GM18870 (cell line): ENCODE results near the gene UNKL.
A peak's percentile ranks its signal among the peaks of the same experiment; 100 is the strongest.

Experiments used
- ATAC-seq: cut with Tn5 transposase; IDR thresholded peaks from one replicate; pipeline ENCODE4 v1.9.1; 2021; ENCODE audit warnings: moderate library complexity; ENCODE audit not compliant: unreplicated experiment

UNKL gene

DNA sequence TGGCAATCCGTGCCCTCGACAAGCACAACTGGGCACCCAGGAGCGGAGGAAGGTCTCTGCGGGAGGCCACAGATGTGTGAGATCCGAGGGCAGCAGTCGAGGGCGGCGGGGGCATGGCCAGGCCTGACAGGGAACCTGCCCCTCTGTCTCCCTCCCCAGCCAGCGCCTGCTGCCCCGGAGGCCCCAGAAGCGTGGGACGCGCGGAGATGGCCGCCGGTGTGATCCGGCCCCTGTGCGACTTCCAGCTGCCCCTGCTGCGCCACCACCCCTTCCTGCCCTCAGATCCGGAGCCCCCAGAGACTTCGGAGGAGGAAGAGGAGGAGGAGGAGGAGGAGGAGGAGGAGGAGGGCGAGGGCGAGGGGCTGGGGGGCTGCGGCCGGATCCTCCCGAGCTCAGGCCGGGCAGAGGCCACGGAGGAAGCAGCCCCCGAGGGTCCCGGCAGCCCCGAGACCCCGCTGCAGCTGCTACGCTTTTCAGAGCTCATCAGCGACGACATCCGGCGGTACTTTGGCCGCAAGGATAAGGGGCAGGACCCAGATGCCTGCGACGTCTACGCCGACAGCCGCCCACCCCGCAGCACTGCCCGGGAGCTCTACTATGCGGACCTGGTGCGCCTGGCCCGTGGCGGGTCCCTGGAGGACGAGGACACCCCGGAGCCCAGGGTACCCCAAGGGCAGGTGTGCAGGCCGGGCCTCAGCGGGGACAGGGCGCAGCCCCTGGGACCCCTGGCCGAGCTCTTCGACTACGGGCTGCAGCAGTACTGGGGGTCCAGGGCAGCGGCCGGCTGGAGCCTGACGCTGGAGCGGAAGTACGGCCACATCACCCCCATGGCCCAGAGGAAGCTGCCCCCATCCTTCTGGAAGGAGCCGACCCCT lies 18.1 kb upstream of the UNKL start:
- no peak for ATAC-seq

DNA sequence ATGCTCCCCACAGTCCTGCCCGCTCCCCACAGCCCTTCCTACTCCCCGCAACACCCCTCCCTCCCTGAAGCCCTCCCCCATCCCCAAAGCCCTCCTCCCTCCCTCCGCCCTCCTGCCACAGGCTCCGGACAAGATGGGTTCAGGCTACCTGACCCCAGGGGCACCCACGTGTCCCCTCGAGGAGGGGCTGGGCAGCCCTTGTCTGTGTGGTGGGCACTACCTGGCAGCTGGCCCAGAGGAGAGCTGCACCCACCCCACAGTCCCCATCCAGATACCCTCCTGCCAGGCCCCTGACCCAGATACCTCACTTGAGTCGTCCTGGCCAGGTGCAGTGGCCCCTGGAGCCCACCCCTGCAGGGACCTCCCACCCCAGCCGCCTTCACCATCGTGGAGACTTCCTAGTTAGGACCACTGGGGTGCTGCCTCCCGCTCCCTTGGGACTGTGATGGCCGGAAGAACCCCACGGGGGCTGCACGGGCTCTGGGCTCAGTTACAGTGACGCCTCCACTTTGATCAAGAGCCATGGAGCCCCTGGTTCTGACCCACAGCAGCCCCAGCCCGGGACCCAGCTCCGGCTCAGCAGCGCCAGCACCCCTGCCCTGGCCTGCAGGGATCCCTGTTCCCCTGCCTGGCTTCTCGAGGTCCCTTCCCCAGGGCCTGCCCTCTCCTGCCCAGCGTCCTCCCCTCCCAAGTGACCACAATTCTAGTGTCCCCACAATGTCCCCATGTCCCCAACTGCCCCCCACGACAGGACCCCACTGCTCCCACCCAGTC lies 17.2 kb upstream of the UNKL start:
- no peak for ATAC-seq

DNA sequence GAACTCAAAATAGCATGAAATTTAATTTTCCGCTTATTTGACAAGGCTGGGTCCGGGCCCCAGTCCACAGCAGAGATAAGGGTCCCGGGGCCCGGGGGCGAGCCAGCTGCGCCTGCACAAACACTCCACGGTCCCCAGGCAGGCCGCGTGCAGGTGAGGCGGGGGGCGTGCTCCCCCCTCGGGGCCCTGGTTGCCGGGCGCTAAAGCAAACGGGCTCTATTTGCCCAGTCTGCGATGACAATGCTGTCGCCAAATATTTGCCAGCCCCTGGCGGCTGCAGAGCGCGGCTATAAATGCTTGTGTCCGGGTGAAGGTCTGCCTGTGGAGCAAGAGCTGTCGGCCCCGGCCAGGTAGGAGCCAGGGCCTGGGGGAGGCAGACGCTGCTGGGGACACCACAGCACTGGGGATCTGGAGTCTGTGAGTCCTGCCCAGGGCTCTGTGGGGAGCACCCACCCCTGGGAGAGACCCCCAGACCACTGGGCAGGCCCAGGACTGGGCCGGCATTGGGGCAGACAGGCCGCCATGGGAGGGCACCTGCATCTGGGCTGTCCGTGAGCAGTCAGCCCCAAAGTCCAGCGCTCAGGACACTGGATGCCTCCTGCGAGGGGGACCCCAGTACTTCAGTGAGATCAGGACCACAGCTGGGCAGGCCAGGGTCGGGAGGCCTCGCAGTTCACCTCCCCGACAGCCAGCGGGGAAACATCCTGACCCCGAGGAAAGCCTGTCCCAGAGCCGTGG lies 16.4 kb upstream of the UNKL start, which contains the start of gene PERCC1:
TSS of gene PERCC1 (plus strand) at position 320 of the 738 bp plus-strand sequence. CDS start 1,516 bp downstream, outside the sequence.
- ATAC-seq = no peak

DNA sequence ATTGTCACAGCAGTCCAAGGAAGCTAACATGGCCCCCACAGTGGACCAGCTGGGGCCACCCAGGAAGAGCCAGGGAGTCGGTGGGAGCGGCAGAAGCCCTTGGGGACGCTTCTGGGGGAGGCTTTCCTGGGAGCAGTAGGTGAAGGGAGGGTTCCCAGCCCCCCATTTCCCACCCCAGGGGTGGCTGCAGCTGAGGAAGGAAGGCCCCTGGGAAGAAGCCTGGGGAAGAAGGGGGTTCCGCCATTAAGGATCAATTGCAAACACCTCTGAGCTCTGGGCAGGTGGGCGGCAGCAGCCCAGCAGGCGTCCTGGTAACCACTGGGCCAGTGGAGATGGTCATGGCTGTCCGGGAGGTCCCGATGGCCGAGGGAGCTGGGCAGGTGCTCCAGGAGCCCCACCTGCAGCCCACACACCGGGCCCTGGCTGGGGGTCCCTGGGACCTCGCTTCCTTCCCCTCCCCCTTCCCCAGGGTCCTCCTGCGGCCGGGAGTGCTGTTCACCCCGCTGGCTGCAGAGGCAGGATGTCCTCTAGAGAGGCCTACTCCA lies 15.8 kb upstream of the UNKL start:
- no peak for ATAC-seq

DNA sequence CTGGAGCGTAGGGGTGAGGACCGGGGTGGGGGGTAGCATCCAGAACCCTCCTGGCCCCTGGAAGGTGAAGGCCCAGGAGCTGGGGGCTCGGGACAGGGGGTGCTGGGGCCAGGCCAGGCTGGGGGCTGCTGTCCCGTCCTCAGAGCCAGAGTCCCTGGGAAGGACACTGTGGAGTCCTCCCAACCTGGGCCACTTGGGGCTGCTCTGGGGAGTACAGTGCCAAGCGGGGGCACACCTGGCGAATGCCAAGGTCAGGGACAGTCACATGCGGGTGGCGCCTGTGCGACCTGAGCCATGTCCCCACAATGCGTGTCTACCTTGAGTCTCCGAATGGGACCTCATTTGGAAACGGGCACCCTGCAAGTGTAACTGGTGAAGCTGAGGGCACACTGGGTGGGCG lies 15.1 kb upstream of the UNKL start:
- no peak for ATAC-seq

DNA sequence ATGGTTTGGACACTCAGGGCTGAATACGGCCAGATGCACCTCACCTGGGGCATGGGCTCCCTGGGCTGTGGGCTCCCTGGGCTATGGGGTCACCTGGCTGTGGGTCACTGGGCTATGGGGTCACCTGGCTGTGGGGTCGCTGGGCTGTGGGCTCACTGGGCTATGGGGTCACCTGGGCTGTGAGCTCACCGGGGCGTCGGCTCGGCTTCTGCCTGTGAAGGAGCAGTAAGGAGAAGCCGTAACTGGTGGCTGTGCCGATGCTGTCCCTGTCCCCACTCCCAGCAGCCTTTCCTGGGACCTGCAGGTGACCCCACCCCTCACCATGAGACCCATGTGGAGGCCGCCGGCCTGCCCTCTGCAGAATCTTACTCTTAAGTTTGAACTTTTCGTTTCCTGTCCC lies 14.5 kb upstream of the UNKL start:
- ATAC-seq = no peak

DNA sequence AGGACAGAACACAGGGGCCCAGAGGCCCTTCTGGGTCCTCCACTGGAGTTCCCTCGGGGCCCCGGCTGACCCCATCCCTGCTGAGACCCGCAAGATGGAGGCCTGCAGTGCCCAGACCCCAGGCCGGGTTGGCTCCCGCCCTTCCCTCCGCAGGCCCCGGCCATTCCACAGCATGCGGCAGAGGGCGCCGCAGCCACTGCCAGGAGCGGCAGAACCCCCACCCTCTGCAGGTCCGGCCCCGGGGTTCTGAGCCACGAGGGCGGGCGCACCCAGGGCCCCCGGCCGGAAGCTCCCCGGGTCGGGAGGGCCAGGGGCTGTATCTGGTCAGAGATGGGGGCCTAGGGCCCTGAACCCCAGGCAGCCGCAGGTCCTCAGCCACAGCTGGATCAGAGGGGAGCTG lies 14.0 kb upstream of the UNKL start:
- no peak for ATAC-seq

DNA sequence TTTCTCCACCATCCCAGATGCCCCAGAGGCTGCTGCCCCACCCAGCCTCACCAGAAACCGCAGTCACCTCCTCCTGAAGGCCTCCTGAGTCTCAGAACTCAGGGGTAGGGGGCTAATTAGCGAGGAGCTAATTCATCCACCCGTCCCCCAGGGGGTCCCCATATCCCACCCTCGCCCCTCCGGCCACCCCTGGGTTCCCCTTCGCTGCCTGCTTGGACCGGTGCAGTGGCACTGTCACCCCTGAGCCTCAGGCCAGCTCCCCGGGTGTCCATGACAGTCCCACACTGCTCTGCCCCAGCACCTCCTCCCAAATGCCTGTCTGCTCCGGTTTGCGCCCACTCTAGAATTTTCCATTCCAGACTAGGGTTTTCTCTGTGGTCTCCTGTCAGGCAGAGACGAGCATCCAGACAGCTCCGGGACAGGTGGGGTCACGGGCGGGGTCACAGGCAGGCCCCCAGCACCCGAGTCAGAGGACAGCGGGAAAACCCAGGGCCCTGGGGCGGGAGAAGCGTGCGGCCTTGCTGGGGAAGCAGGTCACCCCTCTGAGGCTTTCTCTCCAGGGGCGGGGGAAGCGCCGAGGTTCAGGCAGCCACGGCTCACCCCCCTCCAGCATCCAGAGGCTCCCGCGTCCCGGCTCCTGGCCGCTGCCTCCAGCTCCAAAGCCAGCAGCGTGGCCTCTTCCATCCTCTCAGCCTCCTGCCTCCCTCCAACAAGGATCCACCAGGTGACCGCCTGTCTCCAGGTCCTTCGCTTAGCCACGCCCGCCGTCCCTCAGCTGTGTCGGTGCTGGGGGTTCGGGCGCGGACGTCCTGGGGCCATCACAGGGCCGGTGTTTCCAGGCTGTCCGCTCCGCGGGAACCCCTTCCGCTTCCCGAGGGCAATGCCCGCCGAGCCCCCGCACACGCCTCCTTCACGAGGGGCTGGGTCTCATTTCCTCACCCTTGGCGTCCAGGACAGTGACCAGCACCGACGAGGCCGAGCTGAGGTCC lies 13.3 kb upstream of the UNKL start:
- no peak for ATAC-seq

DNA sequence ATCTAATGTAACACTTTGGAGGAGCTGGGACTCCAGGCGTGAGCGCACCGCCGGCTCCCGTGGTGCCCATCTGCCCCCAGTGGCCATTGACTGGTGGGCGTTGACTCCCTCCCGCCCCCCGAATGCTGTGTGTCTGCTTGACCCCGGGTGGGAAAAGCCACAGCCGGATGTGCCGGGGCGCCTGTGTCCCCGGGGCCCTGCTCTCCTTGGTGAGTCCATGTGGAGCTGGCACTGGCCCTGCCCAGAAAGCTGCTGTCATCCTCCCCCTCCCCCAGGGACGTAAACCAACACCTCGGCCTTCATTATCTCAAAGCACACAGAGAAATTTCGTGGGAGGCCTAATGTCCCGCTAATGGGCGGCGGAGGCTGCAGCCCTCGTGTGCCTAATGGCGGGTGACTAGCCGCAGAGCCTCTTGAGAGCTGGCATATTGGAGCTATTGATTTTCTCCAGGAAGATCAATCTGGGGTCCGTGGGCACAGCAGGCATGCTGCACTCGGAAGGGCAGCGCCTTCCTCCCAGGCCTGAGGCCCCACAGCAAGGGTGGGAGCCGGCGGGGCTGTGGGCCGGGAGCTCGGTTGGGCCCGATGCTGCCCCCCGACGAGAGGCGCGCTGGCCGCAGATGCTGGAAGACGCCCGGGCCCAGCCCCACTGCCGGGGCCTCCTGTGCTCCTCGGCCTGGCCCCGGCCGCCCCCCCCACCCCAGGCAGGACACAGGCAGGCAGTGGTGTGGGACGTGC lies 12.4 kb upstream of the UNKL start:
- ATAC-seq = no peak

DNA sequence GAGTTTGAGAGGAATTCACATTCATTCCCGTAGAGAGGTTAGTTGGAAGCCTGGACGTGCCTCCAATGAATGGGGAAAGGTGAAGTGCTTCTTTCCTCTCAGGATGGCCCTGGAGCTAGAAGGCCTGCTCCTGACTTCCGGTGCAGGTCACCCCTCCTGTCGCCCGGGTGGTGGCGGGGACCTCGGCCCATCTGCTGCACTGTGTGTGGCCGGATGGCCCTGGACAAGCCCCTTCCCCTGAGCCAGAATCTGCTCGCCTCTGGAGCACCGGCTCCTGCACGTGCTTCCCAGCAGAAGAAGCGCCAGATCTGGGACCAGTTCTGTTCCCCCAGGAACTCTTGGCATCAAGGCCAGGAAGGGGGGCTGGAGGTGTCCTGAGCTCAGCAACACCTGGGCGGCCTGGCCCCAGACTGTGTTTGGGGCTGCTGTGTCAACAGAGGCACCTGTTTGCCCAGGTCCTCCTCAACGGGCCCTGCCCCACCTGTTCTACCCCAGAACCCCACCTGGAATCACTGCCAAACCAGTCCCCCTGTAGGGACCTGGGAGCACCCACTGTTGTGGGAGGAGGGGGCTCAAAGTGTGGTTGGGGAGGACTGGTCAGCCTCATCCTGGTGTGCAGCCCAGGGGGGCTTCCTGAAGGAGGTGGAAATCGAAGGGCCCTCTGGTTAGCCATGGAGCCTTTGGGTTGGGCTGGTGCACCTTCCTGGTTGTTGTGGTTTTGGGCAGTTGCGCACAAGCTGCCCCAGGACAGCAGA lies 11.3 kb upstream of the UNKL start:
- ATAC-seq = no peak

DNA sequence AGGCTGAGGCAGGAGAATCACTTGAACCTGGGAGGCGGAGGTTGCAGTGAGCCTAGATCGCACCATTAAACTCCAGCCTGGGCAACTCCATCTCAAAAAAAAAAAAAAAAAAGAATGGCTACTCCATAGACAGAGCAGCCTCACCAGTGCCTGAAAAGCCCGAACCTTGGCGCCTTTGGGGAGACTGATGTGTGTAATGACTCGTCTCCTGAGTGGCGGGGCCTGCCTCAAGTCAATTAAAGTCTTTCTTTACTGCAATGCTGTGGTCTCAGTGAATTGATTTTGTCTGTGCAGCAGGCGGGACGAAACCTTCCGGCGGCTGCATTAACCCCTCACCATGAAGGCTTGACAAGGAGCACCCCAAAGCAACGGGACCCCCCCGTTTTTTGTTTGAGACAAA lies 9.5 kb upstream of the UNKL start:
- ATAC-seq = no peak

DNA sequence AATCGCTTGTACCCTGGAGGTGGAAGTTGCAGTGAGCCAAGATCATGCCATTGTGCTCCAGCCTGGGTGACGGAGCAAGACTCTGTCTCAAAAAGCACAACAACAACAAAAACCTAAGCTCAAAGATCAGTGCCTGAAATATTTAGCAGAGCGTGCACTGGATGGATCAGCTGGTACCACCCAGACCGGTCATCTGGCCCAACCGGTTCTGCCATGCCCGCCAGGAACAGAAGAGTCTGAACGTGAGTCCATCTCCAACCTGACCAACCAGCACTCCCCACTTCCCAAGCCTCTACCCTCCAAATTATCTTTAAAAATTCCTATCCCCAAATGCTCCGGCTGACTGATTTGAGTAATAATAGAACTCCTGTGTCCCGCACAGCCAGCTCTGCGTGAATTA lies 7.6 kb upstream of the UNKL start:
- no peak for ATAC-seq

DNA sequence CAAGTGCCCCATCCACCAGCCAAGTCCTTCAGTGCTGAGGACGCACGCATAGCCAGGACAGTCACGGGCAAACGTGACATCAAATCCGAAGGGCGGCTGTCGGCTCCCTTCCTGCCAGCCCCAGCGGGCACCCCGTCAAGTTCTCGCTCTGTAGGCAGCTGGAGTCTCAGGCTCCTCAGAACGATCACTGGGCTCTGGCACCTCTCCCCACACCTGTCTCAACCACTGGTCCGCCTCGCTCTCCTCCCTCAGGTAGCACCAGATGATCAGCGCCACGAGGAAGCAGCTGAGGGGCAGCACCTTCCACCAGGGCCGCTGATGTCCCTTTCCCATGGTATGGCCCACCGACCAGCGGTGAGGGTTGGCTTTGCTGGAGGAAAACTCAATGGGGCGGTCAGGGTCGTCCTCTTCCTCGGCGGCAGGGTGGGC lies 5.6 kb upstream of the UNKL start:
- ATAC-seq = peak; percentile 4

DNA sequence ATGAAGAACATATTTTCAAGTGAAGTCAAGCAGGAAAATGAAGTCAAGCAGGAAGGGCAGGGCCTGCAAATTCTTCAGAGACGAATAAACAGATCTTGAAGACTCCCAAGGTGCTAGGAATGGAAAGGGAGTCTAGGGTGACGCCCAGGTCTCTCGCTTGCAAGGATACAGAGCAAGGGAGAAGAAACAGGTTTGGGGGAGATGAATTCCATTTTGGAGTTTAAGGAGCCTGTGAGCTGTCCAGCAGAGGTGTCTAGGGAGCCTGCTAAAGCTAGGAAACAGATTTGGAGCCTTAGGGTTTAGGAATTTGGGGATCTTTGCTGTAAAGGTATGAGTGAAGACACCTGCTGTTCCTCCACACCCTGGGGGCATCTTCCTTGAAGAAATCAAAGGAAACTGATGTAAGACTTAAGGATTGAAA lies 2.0 kb upstream of the UNKL start:
- no peak for ATAC-seq

DNA sequence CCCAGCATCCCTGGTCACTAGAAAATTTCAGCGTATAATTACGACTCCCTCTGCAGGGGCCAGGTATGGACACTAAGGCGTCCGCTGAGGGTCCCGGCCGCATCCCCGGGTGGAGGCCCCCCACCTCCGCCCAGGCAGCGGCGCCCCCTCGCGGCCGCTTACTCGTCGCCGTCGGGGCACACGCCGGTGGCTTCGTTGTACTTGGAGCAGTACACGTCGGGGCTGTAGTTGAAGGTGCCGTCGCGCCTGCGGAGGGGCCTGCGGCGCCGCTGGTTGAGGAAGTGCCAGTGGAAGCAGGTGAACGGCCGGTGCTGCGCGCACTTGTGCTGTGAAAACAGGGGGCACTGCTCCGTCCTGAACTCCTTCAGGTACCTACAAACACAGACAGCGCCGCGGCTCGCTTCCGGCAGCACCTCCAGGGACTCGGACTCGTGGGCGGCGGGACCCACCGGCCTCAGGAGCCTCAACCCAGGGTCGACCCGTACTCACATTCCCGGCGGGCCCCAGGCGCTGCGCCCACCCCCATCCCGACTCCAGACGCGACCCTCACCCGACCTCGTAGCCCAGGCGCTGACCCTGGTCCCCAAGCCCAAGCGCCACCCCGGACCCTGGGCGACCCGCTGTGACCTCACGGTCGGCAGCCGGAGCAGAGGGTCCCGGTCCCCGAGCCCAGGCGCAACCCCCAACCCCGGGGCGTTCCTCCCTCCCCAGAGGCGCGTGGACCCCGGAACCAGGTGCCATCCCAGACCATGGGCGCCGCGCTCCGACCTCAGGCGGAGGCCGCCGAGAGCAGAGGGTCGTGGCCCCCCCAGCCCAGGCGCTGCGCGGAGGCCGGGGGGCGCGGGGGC lies 596 bp downstream of the UNKL start:
- no peak for ATAC-seq

DNA sequence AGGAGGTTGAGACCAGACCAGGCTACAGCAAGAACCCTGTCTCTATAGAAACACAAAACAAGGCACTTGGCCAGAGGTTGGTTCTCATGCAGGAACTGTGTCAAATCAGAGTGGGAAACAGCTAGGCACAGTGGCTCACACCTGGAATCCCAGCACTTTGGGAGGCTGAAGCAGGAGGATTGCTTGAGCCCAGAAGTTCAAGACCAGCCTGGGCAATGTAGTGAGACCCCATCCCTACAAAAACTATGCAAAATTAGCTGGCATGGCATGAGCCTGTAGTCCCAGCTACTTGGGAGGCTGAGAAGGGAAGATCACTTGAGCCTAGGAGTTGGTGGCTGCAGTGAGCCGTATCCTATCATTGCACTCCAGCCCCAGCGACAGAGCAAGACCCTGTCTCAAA lies 1.7 kb downstream of the UNKL start:
- ATAC-seq = no peak

DNA sequence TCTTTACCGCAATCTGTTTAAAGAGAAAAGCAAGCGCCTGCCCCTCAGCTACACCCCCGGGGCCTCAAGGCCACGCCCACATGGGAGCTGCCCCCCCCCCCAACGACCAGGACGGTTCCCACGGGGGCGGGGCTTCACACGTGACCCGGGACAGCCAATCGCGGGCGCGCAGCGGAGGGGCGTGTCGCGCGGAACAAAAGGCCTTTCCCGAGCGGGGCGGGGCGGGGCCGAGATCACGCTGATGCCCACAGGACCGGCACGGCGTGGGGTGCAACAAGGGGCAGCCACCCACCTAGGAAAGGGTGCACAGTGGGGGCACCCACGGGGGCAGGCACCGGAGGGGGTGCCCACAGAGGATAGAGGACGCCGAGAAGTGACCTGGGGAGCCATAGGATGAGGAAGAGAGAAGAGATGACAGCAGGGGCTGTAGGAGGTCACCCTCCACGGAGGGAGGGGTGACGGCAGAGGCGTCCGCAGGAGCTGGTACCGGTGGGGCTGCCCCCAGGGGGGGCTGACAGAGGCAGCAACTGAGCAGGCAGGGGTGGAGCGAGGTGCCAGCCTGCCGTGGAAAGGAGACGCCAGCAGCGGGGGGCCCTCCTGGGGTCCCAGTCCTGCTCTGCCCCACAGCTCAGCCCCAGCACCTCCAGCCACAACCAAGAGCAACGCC lies 6.2 kb downstream of the UNKL start:
- no peak for ATAC-seq
